Effector memory CD8-positive, alpha-beta T cell (primary cell): ENCODE measurements around the gene GRK4.
"Not testable (repeated sequence)": the region's sequence is repeated elsewhere in the genome, so short reads cannot be mapped to it uniquely, and the experiment has no call there.

Experiments used
- ATAC-seq: fragments of 150-1000 bp; cut with Tn5 transposase; replicated peaks from 2 replicates; pipeline ENCODE4 v1.10.0; 2021; ENCODE audit warnings: mild to moderate bottlenecking, moderate library complexity
- DNase-seq, 3 experiments: peaks; one replicate each; pipeline ENCODE4 v3.0.0; 2021
- H3K27ac Mint-ChIP-seq, 2 donors: one replicate each; pipeline ENCODE4 v1.8.0; 2022; ENCODE audit warnings: mild to moderate bottlenecking in 2 of 2, mixed read lengths in 2 of 2, moderate library complexity in 2 of 2
- H3K27me3 Mint-ChIP-seq, 2 donors: one replicate each; pipeline ENCODE4 v1.8.0; 2022; ENCODE audit warnings: mixed read lengths in 2 of 2
- H3K36me3 Mint-ChIP-seq: one replicate; pipeline ENCODE4 v1.8.0; 2022; ENCODE audit warnings: mild to moderate bottlenecking, moderate library complexity, mixed read lengths; ENCODE audit not compliant: insufficient read depth
- H3K4me1 Mint-ChIP-seq, 2 donors: one replicate each; pipeline ENCODE4 v1.8.0; 2022; ENCODE audit warnings: low read depth in 2 of 2, mixed read lengths in 2 of 2
- H3K4me3 Mint-ChIP-seq, 2 donors: one replicate each; pipeline ENCODE4 v1.8.0; 2022; ENCODE audit warnings: mild to moderate bottlenecking in 2 of 2, mixed read lengths in 2 of 2, moderate library complexity in 2 of 2
- H3K9me3 Mint-ChIP-seq, 2 donors: one replicate each; pipeline ENCODE4 v1.8.0; 2022; ENCODE audit warnings: mixed read lengths in 2 of 2

The GRK4 gene

DNA sequence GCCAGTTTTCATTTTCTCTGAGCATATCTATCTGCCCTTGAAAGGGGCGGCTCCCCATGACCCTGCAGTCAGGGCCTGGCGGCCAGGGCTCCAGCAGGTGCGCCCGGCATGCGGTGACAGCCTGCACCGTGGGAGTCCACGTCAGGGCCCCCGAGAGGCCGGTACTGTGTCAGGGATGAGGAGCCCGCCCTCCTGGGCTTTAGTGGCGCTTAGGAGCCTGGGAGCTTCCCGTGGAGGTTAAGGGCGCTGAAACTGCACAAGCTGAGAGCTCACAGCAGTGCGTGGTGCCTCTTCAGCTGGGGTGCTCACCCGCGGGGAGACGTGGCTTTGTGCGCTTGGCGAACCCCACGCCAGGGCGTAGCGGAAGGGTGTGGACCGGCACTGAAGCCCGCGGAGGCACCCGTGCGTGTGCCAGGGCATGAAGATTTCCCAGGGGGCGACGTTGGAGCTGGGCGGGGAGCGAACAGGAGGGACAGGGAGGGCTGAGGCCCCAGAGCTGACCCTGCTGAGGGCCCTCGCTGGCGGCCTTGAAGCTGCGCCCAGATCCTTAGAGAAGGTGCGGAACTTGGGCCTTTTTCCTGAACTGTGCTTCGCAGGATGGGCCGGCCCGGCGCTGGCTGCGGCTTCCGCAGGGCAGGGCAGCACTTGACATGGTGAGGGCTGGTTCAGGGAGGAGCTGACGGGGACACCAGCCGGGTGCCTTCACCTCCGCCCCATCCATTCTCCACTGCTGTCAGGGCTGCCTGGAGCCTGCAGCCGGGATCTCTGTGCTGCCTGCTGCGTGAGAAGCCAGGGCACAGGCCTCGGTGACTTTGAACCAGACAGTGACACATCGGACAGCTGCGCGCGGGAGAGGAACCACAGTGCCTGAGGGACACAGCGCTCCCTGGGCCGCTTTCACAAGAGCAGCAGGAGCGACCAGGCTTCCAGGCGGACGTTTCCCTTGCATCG lies 78.1 kb downstream of the GRK4 start:
- peaks cover 18% of the 10 kb centered on the region for H3K36me3 Mint-ChIP-seq
- DNase-seq, result peak; percentile 15 to 30 (median 28)
- H3K4me1 Mint-ChIP-seq, result peaks cover 36 to 37% of the 10 kb centered on the region in 2 donors
- peak overlapping the region; percentile 76 to 88 for H3K4me3 Mint-ChIP-seq
- H3K27ac Mint-ChIP-seq, result peak overlapping the region; percentile 90 to 94
- peaks cover 0 to 5% of the 10 kb centered on the region in 2 donors for H3K9me3 Mint-ChIP-seq
- H3K27me3 Mint-ChIP-seq, result peaks cover 17 to 30% of the 10 kb centered on the region in 2 donors
- ATAC-seq, result peak; percentile 47

DNA sequence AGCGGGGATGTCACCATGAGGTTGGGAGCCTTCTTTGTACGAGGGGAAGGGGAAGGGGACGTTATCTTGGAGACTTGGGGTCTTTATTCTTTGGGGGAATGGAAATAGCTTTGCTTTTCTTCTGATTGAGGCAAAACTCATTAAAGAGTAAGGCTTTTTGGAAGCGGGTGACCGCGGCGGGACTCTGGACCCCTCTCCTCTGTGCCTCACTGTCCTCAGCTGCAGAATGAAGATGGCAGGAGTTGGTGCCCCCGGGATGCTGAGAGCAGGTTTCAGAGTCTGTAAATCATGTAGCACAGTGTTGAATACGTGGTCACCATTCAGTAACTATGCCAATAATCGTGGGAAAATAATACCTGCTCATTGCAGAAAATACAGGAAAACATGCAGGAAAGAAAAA lies 78.9 kb downstream of the GRK4 start:
- no peak for DNase-seq
- H3K9me3 Mint-ChIP-seq, result peaks cover 0 to 5% of the 10 kb centered on the region in 2 donors
- H3K4me3 Mint-ChIP-seq, result peak overlapping the region; percentile 76 to 88
- H3K27me3 Mint-ChIP-seq, result peaks cover 12 to 22% of the 10 kb centered on the region in 2 donors
- peaks cover 13% of the 10 kb centered on the region for H3K36me3 Mint-ChIP-seq
- no peak for ATAC-seq
- peaks cover 33 to 34% of the 10 kb centered on the region in 2 donors for H3K4me1 Mint-ChIP-seq
- H3K27ac Mint-ChIP-seq, result peak overlapping the region; percentile 90 to 94

DNA sequence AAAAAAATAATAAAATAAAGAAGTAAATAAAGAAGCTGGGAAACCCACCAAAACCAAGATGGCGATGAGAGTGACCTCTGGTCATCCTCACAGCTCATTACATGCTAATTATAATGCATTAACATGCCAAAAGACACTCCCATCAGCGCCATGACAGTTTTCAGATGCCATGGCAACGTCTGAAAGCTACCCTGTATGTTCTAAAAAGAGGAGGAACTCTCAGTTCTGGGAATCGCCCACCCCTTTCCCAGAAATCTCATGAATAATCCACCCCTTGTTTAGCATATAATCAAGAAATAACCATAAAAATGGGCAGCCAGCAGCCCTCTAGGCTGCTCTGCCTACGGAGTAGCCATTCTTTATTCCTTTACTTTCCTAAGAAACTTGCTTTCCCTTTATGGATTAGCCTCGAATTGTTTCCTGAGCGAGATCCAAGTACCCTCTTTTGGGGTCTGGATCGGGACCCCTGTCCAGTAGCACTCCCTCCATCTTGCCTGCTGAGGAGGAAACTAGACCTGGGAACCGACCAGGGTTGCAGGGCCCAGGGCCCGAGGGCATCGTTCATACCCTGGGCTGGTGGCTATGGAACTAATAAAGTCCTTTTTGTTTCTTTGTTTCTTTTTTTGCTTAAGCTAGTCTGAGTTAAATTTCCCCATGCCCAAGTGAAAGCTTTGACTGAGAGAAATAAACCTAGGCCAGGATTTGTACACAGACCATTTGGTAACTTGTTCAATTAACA lies 80.1 kb downstream of the GRK4 start:
- H3K4me3 Mint-ChIP-seq, result peak overlapping the region in 1 of 2 donors; percentile 5
- peaks cover 32 to 34% of the 10 kb centered on the region in 2 donors for H3K4me1 Mint-ChIP-seq
- peaks cover 17% of the 10 kb centered on the region for H3K36me3 Mint-ChIP-seq
- H3K27ac Mint-ChIP-seq, result no peak overlapping the region
- peaks cover under 1 to 10% of the 10 kb centered on the region in 2 donors for H3K27me3 Mint-ChIP-seq
- H3K9me3 Mint-ChIP-seq, result peaks cover 0 to 5% of the 10 kb centered on the region in 2 donors
- DNase-seq (no peak), ATAC-seq (no peak)

DNA sequence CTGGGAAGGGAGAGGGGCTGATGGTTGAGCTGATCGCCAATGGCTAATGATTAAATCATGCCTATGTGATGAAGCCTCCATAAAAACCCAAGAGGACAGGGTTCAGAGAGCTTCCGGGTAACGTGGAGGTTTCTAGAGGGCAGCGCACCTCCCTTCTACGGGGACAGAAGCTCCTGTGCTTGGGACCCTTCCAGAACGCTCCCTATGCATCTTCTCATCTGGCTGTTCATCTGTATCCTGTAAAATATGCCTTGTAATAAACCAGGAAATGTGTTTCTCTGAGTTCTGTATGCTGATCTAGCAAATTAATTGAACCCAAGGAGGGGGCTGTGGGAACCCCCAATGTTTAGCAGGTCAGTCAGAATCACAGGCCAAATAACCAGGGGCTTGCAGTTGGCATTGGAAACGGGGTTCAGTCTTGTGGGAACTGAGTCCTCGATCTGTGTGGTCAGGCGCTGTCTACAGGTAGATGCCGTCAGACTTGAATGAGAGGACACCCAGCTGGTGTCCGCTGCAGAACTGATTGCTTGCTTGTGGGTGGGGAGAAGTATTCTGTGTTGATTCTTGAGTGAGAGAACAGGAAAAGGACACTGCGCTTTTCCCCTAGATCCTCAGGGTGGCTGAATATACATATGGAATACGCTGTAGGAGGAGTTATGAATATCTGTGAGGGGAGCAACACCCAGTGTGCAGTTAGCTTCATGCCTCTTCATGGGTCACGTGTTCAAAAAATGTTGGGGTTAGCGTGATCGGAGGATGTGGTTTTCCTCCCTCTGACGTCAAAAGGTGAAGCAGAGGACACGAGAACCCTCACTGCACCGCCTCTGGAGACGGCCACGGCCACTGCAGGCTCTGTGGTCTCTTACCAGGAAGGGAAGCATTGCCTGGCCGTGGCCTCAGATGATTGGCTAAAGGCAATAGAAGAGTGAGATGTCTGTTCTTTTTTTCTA lies 81.8 kb downstream of the GRK4 start:
- Mint-ChIP-seq H3K4me3 (peak overlapping the region; percentile 66 to 76), H3K36me3 (peaks cover 17% of the 10 kb centered on the region), H3K27me3 (peaks cover 0 to 7% of the 10 kb centered on the region in 2 donors), H3K27ac (peak overlapping the region; percentile 93 to 94), H3K9me3 (peaks cover 0 to 5% of the 10 kb centered on the region in 2 donors), H3K4me1 (peaks cover 32 to 34% of the 10 kb centered on the region in 2 donors)
- DNase-seq, result peak; percentile 81 to 83 (median 81)
- ATAC-seq, result peak; percentile 81

DNA sequence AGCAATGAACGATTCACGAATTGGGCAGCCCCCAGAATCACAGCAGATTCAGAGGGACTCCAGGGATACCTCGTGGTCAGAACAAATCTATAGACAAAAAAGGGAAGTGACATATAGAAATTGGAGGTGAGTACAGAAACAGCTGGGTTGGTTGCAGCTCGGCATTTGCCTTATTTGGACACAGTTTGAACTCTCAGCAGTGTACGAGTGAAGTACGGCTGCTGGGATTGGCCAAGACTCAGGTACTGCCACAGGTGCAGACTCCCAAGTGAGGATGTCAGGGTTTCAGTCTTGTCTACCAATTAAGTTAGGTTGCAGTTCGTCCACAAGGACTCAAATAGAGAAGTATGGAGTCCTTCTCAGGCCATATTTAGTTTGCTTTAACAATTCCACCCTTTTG lies 82.8 kb downstream of the GRK4 start:
- DNase-seq, result no peak
- Mint-ChIP-seq H3K36me3 (peaks cover 16% of the 10 kb centered on the region), H3K4me1 (peaks cover 32 to 34% of the 10 kb centered on the region in 2 donors), H3K9me3 (peaks cover 0 to 5% of the 10 kb centered on the region in 2 donors), H3K27ac (peak overlapping the region; percentile 93 to 94), H3K27me3 (peaks cover 0 to 7% of the 10 kb centered on the region in 2 donors), H3K4me3 (peak overlapping the region; percentile 66 to 76)
- no peak for ATAC-seq

DNA sequence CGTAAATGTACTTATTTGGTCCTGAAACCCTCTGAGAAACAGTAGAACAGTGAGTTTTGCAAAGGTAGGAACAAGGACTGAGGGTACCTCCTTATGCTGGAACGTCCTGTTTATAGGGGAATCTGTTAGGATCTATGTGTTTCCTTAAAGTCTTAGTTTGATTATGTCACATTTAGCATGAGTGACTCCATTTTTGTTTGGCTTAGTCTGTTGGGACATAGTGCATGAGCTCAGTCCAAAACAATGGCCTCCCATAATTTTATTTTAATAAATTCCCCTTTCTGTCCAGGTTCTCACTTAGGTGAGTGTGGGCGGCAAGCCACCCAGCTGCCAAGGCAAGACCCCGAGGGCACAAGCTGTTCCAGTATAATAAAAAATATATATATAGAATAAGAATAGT lies 83.3 kb downstream of the GRK4 start:
- H3K9me3 Mint-ChIP-seq, result peaks cover 0 to 5% of the 10 kb centered on the region in 2 donors
- ATAC-seq (no peak), DNase-seq (no peak)
- peaks cover 1 to 6% of the 10 kb centered on the region in 2 donors for H3K27me3 Mint-ChIP-seq
- peaks cover 15% of the 10 kb centered on the region for H3K36me3 Mint-ChIP-seq
- H3K4me1 Mint-ChIP-seq, result peaks cover 31 to 32% of the 10 kb centered on the region in 2 donors
- peak overlapping the region; percentile 78 to 94 for H3K27ac Mint-ChIP-seq
- peak overlapping the region; percentile 76 to 84 for H3K4me3 Mint-ChIP-seq

DNA sequence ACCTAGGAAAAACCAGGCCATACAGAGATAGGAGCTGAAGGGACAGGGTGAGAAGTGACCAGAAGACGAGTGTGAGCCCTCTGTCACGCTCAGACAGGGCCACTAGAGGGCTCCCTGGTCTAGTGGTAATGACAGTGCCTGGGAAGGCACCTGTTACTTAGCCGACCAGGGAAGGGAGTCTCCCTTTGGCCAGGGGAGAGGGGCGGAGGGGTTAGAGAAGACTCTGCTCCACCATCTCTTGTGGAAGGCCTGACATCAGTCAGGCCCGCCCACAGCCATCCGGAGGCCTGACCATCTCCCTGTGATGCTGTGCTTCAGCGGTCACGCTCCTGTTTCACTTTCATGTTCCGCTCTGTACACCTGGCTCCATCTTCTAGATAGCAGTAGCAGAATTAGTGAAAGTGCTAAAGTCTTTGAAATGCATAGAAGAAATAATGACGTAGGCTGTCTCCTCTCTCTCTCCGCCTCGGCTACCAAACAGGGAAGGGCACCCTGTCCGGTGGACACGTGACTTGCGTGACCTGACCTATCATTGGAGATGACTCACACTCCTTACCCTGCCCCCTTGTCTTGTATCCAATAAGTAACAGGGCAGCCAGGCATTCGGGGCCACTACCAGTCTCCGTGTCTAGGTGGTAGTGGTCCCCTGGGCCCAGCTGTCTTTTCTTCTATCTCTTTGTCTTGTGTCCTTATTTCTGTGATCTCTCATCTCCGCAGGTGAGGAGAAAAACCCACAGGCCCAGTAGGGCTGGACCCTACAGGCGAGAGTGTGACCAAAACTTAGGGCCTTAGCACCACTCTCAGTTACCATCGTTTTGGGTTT lies 84.3 kb downstream of the GRK4 start:
- Mint-ChIP-seq H3K36me3 (peaks cover 15% of the 10 kb centered on the region), H3K27me3 (peaks cover 0 to 4% of the 10 kb centered on the region in 2 donors), H3K27ac (peak overlapping the region; percentile 78 to 94), H3K4me3 (peak overlapping the region; percentile 74 to 84), H3K4me1 (peaks cover 23 to 24% of the 10 kb centered on the region in 2 donors), H3K9me3 (peaks cover 0 to 5% of the 10 kb centered on the region in 2 donors)
- DNase-seq (peak; percentile 68 to 69 (median 69)), ATAC-seq (peak; percentile 72)

DNA sequence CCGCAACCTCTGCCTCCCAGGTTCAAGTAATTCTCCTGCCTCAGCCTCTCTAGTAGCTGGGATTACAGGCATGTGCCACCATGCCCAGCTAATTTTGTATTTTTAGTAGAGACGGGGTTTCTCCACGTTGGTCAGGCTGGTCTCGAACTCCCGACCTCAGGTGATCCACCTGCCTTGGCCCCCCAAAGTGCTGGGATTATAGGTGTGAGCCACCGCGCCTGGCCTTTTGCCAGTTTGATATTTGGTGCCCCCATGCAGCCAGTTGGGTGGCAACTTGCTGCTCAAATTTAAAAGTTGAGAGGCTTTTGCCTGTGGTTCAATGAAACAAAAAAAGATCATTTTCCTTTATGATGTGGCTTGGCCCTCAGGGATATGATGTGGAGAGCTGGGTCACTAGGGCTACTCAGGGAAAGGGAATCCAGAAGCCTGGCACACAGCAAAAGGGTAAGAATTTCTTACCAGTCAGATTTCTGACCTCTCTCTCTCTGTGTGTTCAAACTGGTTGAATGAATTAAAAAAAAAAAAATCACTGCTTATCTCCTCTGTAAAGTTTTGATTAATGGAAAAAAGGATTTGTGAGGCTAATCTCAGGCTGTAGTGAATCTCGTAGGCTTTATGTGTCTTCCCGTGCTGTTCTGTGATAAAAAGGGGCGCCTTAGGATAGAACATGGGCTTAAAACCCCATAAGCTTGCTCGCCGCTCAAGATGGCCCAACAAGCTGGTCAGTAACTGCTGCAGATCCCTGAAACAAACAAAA lies 87.9 kb downstream of the GRK4 start:
- not testable (repeated sequence) for H3K27ac Mint-ChIP-seq, ATAC-seq, H3K27me3 Mint-ChIP-seq, H3K36me3 Mint-ChIP-seq, H3K4me1 Mint-ChIP-seq, H3K4me3 Mint-ChIP-seq, DNase-seq, H3K9me3 Mint-ChIP-seq

DNA sequence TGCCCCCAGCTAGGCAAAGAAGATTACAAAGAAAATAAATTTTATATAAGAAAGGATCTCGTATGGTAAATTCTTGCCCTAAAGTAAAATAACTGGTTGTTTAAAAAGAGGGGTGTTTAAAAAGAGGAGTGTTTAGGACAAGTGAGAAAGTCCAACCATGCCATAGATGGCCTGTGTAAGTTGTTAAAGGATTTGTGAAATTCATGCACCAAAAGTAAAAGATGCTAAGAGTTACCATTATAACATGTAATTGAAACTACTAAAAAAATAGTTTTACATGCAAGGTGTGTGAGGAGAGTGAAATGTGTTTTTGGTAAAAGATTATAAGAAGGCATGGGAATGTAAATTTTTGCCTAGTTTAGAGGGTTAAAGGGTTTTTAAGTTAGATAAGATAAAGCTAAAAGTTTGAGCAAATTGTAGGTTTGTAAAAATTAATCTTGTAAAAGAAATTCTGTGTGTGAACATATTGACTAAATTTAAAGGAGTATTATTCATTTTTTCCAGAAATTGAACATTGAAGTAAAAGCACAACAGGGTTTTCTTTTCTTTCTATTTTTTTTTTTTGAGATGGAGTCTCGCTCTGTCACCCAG lies 90.9 kb downstream of the GRK4 start:
- H3K4me1 Mint-ChIP-seq, result no peaks in the 10 kb centered on the region
- DNase-seq (no peak), ATAC-seq (no peak)
- no peaks in the 10 kb centered on the region for H3K9me3 Mint-ChIP-seq
- H3K4me3 Mint-ChIP-seq, result no peak overlapping the region
- H3K27ac Mint-ChIP-seq, result no peak overlapping the region
- no peaks in the 10 kb centered on the region for H3K36me3 Mint-ChIP-seq
- peaks cover 0 to 4% of the 10 kb centered on the region in 2 donors for H3K27me3 Mint-ChIP-seq

DNA sequence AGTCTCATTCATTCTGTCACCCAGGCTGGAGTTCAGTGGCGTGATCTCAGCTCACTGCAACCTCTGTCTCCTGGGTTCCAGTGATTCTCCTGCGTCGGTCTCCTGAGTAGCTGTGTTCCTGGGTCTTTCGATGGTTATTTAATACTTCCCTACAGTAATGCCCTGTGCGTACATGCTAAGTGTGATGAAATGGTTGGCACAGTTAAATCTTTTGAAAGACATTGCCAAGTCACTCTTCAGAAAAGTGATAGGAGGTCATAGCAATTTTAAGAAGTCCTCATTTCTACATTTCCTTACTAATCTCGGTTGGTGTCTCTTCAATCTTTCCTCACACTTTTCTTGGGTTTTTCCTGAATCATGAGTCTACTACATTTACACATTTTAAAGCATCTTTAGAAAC lies 96.6 kb downstream of the GRK4 start:
- Mint-ChIP-seq H3K36me3 (peaks cover 3% of the 10 kb centered on the region), H3K27me3 (peaks cover 14 to 30% of the 10 kb centered on the region in 2 donors), H3K4me3 (no peak overlapping the region), H3K9me3 (no peaks in the 10 kb centered on the region), H3K4me1 (no peaks in the 10 kb centered on the region), H3K27ac (no peak overlapping the region)
- ATAC-seq (no peak), DNase-seq (no peak)

DNA sequence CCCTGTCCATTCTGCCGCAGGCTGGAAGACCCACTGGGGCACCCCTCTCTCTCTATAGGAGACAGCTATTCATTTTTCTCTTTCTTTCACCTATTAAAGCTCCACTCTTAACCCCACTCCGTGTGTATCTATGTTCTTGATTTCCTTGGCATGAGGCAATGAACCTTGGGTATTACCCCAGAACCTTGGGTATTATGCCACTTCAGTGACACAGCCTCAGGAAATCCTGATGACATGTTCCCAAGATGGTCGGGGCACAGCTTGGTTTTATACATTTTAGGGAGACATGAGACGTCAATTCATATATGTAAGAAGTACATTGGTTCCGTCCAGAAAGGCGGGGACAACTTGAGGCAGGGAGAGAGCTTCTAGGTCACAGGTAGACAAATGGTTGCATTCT lies 97.6 kb downstream of the GRK4 start:
- no peaks in the 10 kb centered on the region for H3K4me1 Mint-ChIP-seq
- no peak overlapping the region for H3K27ac Mint-ChIP-seq
- ATAC-seq (no peak), DNase-seq (no peak)
- H3K36me3 Mint-ChIP-seq, result peaks cover 3% of the 10 kb centered on the region
- no peak overlapping the region for H3K4me3 Mint-ChIP-seq
- H3K27me3 Mint-ChIP-seq, result peaks cover 19 to 30% of the 10 kb centered on the region in 2 donors
- H3K9me3 Mint-ChIP-seq, result no peaks in the 10 kb centered on the region
